ENCODE results near the gene GP5. TPM values are rescaled to one million over a fixed set of nuclear protein-coding genes. Genes with fewer than 3 reads are reported as not detected.

Gene GP5
- total RNA-seq, 2 experiments from 2014 or later = 3.3 TPM

GRCh38 chr3:194404365-194405140 lies 5.5 kb upstream of the GP5 start:
- H3K4me3 Mint-ChIP-seq = peak overlapping the region; percentile 6
- Histone ChIP-seq H3K4me1 (ENCODE audit: insufficient read depth, low read length) (peaks cover 4% of the 10 kb centered on the region), H3K27ac (ENCODE audit: low read depth in 1 of 2, low read length in 2 of 2) (no peak overlapping the region), H3K36me3 (ENCODE audit: insufficient read depth, low read length) (peaks cover 5% of the 10 kb centered on the region), H3K4me3 (ENCODE audit: low read length) (no peak overlapping the region), H3K27me3 (ENCODE audit: control insufficient read depth in 1 of 2, insufficient read depth in 2 of 2, low read length in 2 of 2) (no peaks in the 10 kb centered on the region), H3K9me3 (ENCODE audit: control insufficient read depth in 1 of 2, insufficient read depth in 1 of 2, low read length in 2 of 2) (no peaks in the 10 kb centered on the region)
- intact Hi-C loops (cut with DNase I, micrococcal nuclease) = loop anchor here (1.0 to 5.0 kb wide), 4 partner anchors 8 to 737 kb away; no protein-coding TSS in a partner anchor
- peaks cover 16% of the 10 kb centered on the region for H3K4me1 Mint-ChIP-seq (ENCODE audit: low read depth)
- DNase-seq = peak in 10 of 14 experiments; percentile 13 to 81 (median 28)
- no peaks in the 10 kb centered on the region for H3K27me3 Mint-ChIP-seq
- peak; percentile 84 for ATAC-seq (ENCODE audit: poor library complexity)
- TF ChIP-seq CTCF (IDR thresholded peaks at IDR 0.05) = peak; percentile 90
- H3K9me3 Mint-ChIP-seq = no peaks in the 10 kb centered on the region
- ChIA-PET POLR2A (interaction anchor here (0.9 to 4.3 kb wide), 3 partner anchors 7 to 10 kb away, joined by 4 to 29 read pairs (median 5); partner anchors contain the start of gene GP5), CTCF (interaction anchor here (1.2 to 2.8 kb wide), 3 partner anchors 61 to 70 kb away, joined by 3 to 18 read pairs (median 4); no protein-coding TSS in a partner anchor)
- no peak overlapping the region for H3K27ac Mint-ChIP-seq
- peaks cover 25% of the 10 kb centered on the region for H3K36me3 Mint-ChIP-seq (ENCODE audit: low read depth)

DNA sequence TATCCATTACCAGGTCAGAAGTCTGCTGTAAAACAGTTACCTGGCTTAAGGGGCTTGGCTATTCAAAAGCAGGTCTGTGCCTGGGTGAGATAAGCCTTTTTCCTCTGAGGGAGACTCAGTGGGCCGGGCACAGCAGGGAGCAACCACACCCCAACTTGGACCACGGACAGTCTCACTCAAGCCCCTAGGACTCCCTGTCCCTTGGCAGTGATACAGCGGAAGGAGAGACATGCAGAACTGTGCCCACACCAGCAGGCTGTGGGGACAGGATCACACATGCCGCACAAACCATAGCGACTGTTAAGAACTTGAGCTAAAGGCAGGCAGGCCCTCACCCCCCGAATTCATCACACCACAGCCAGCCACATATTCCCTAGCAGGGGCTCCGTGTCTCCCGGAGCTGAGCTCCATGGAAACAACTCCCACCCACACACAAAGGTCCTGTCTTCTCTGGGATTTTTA lies 2.8 kb upstream of the GP5 start:
- H3K27me3 ChIP-seq (ENCODE audit: control insufficient read depth in 1 of 2, insufficient read depth in 2 of 2, low read length in 2 of 2) = peaks cover 0 to 8% of the 10 kb centered on the region in 2 experiments
- peaks cover 13% of the 10 kb centered on the region for H3K36me3 Mint-ChIP-seq (ENCODE audit: low read depth)
- intact Hi-C loops (cut with DNase I, micrococcal nuclease) = loop anchor here in 1 of 2 experiments (5.0 kb wide), 1 partner anchor 735 kb away; no protein-coding TSS in a partner anchor
- no peaks in the 10 kb centered on the region for H3K9me3 ChIP-seq (ENCODE audit: control insufficient read depth in 1 of 2, insufficient read depth in 1 of 2, low read length in 2 of 2)
- H3K4me1 ChIP-seq (ENCODE audit: insufficient read depth, low read length) = peaks cover 27% of the 10 kb centered on the region
- no peak for ATAC-seq (ENCODE audit: poor library complexity)
- DNase-seq = no peak
- no peaks in the 10 kb centered on the region for H3K9me3 Mint-ChIP-seq
- H3K4me1 Mint-ChIP-seq (ENCODE audit: low read depth) = peaks cover 42% of the 10 kb centered on the region
- TF ChIP-seq CTCF (IDR thresholded peaks at IDR 0.05) = no peak
- no peak overlapping the region for H3K4me3 Mint-ChIP-seq
- no peaks in the 10 kb centered on the region for H3K36me3 ChIP-seq (ENCODE audit: insufficient read depth, low read length)
- H3K27ac Mint-ChIP-seq = no peak overlapping the region
- ChIA-PET CTCF (interaction anchor here (0.7 to 2.8 kb wide), 2 partner anchors 68 to 87 kb away, joined by 3 to 18 read pairs; no protein-coding TSS in a partner anchor), POLR2A (no interaction called here)
- no peak overlapping the region for H3K27ac ChIP-seq (ENCODE audit: low read depth in 1 of 2, low read length in 2 of 2)
- H3K4me3 ChIP-seq (ENCODE audit: low read length) = no peak overlapping the region
- no peaks in the 10 kb centered on the region for H3K27me3 Mint-ChIP-seq

DNA sequence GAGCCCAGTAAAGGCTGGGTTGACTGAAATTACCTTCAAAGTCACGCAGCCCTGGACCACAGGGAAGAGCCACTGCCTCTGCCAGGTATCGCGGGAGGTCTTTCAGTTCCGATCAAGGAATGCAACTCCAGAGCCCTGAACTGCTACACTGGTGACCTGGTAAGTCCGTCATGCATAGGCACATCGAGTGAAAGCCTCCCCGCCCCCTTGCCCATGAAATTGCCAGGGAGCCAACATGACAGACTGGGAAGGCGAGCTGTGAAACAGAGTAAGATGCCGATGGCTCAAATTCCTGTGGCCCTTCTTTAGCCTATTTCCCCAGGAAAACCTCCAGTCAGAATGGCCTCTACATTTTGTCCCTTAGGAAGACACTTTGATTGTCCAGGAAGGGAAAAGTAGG lies 2.3 kb upstream of the GP5 start:
- Histone ChIP-seq H3K4me3 (ENCODE audit: low read length) (no peak overlapping the region), H3K9me3 (ENCODE audit: control insufficient read depth in 1 of 2, insufficient read depth in 1 of 2, low read length in 2 of 2) (no peaks in the 10 kb centered on the region), H3K27me3 (ENCODE audit: control insufficient read depth in 1 of 2, insufficient read depth in 2 of 2, low read length in 2 of 2) (peaks cover 0 to 8% of the 10 kb centered on the region in 2 experiments), H3K27ac (ENCODE audit: low read depth in 1 of 2, low read length in 2 of 2) (no peak overlapping the region), H3K4me1 (ENCODE audit: insufficient read depth, low read length) (peaks cover 31% of the 10 kb centered on the region), H3K36me3 (ENCODE audit: insufficient read depth, low read length) (no peaks in the 10 kb centered on the region)
- Mint-ChIP-seq H3K4me3 (no peak overlapping the region), H3K27ac (no peak overlapping the region), H3K9me3 (no peaks in the 10 kb centered on the region), H3K27me3 (no peaks in the 10 kb centered on the region), H3K36me3 (ENCODE audit: low read depth) (peaks cover 7% of the 10 kb centered on the region), H3K4me1 (ENCODE audit: low read depth) (peaks cover 44% of the 10 kb centered on the region)
- DNase-seq (no peak), ATAC-seq (ENCODE audit: poor library complexity) (no peak)
- ChIA-PET CTCF (no interaction called here), POLR2A (no interaction called here)
- intact Hi-C loops (cut with DNase I, micrococcal nuclease) = loop anchor here in 1 of 2 experiments (5.0 kb wide), 1 partner anchor 734 kb away; no protein-coding TSS in a partner anchor
- no peak for TF ChIP-seq CTCF (IDR thresholded peaks at IDR 0.05)

Measured in CD4-positive, alpha-beta T cell (primary cell).